Measurements from ENCODE around the gene ARF1. TPM values are rescaled to one million over a fixed set of nuclear protein-coding genes. Genes with fewer than 3 reads are reported as not detected.

The ARF1 gene
- total RNA-seq, 1 donor from 2014 or later: 339 TPM

- Mint-ChIP-seq H3K27me3 (ENCODE audit: low read depth) (peaks cover 23% of the 10 kb centered on the region), H3K4me3 (ENCODE audit: unreplicated experiment) (no peak overlapping the region), H3K36me3 (ENCODE audit: low read depth) (no peaks in the 10 kb centered on the region), H3K4me1 (ENCODE audit: low read depth) (no peaks in the 10 kb centered on the region), H3K9me3 (ENCODE audit: low read depth) (no peaks in the 10 kb centered on the region), H3K27ac (ENCODE audit: unreplicated experiment) (no peak overlapping the region)
- DNase-seq (ENCODE audit: low spot score): peak; percentile 82
- no peak for TF ChIP-seq CTCF (IDR thresholded peaks at IDR 0.05)
Measured at GRCh38 chr1:228045871-228046270, 36.6 kb upstream of the ARF1 start.

GRCh38 chr1:228046421-228047182, 35.9 kb upstream of the ARF1 start:
- Mint-ChIP-seq H3K9me3 (ENCODE audit: low read depth) (no peaks in the 10 kb centered on the region), H3K36me3 (ENCODE audit: low read depth) (no peaks in the 10 kb centered on the region), H3K27me3 (ENCODE audit: low read depth) (peaks cover 30% of the 10 kb centered on the region), H3K4me1 (ENCODE audit: low read depth) (no peaks in the 10 kb centered on the region), H3K27ac (ENCODE audit: unreplicated experiment) (no peak overlapping the region), H3K4me3 (ENCODE audit: unreplicated experiment) (no peak overlapping the region)
- peak; percentile 67 for DNase-seq (ENCODE audit: low spot score)
- no peak for TF ChIP-seq CTCF (IDR thresholded peaks at IDR 0.05)

- no peak overlapping the region for H3K4me3 Mint-ChIP-seq (ENCODE audit: unreplicated experiment)
- peaks cover 33% of the 10 kb centered on the region for H3K27me3 Mint-ChIP-seq (ENCODE audit: low read depth)
- TF ChIP-seq CTCF (IDR thresholded peaks at IDR 0.05): no peak
- H3K4me1 Mint-ChIP-seq (ENCODE audit: low read depth): no peaks in the 10 kb centered on the region
- no peaks in the 10 kb centered on the region for H3K9me3 Mint-ChIP-seq (ENCODE audit: low read depth)
- H3K36me3 Mint-ChIP-seq (ENCODE audit: low read depth): no peaks in the 10 kb centered on the region
- H3K27ac Mint-ChIP-seq (ENCODE audit: unreplicated experiment): no peak overlapping the region
- DNase-seq (ENCODE audit: low spot score): peak; percentile 36
Measured at GRCh38 chr1:228047183-228047466, 35.4 kb upstream of the ARF1 start.

- DNase-seq (ENCODE audit: low spot score): peak; percentile 36
- H3K4me1 Mint-ChIP-seq (ENCODE audit: low read depth): no peaks in the 10 kb centered on the region
- no peak overlapping the region for H3K4me3 Mint-ChIP-seq (ENCODE audit: unreplicated experiment)
- peaks cover 41% of the 10 kb centered on the region for H3K27me3 Mint-ChIP-seq (ENCODE audit: low read depth)
- no peak overlapping the region for H3K27ac Mint-ChIP-seq (ENCODE audit: unreplicated experiment)
- H3K9me3 Mint-ChIP-seq (ENCODE audit: low read depth): no peaks in the 10 kb centered on the region
- H3K36me3 Mint-ChIP-seq (ENCODE audit: low read depth): no peaks in the 10 kb centered on the region
- TF ChIP-seq CTCF (IDR thresholded peaks at IDR 0.05): no peak
Measured at GRCh38 chr1:228048120-228048519, 34.4 kb upstream of the ARF1 start.

- Mint-ChIP-seq H3K36me3 (ENCODE audit: low read depth) (peaks cover 2% of the 10 kb centered on the region), H3K27me3 (ENCODE audit: low read depth) (peaks cover 45% of the 10 kb centered on the region), H3K9me3 (ENCODE audit: low read depth) (no peaks in the 10 kb centered on the region), H3K4me1 (ENCODE audit: low read depth) (no peaks in the 10 kb centered on the region), H3K4me3 (ENCODE audit: unreplicated experiment) (no peak overlapping the region), H3K27ac (ENCODE audit: unreplicated experiment) (no peak overlapping the region)
- TF ChIP-seq CTCF (IDR thresholded peaks at IDR 0.05): no peak
- peak; percentile 52 for DNase-seq (ENCODE audit: low spot score)
Measured at GRCh38 chr1:228048659-228049298, 33.7 kb upstream of the ARF1 start.

Data from chondrocyte (in vitro differentiated cells).